Activated CD4-positive, alpha-beta T cell treated with anti-CD3 and anti-CD28 coated beads, Interleukin-2, amount 10 ng/mL, durations not matched to agents 24 days and 14 days (primary cell): Measurements from ENCODE around the gene TPCN2. TPM values are rescaled to one million over a fixed set of nuclear protein-coding genes. Genes with fewer than 3 reads are reported as not detected.

ENCODE experiments used
- DNase-seq: peaks from one replicate; pipeline ENCODE4 v3.0.0; 2022
- H3K27ac Mint-ChIP-seq: one replicate; pipeline ENCODE4 v1.8.0; 2022; ENCODE audit warnings: mild to moderate bottlenecking, mixed read lengths
- H3K27me3 Mint-ChIP-seq: one replicate; pipeline ENCODE4 v1.8.0; 2022; ENCODE audit warnings: mixed read lengths
- H3K36me3 Mint-ChIP-seq: one replicate; pipeline ENCODE4 v1.8.0; 2022; ENCODE audit warnings: low read depth, mild to moderate bottlenecking, mixed read lengths
- H3K4me1 Mint-ChIP-seq: one replicate; pipeline ENCODE4 v1.8.0; 2021; ENCODE audit warnings: mixed read lengths
- H3K4me3 Mint-ChIP-seq: one replicate; pipeline ENCODE4 v1.8.0; 2022; ENCODE audit warnings: mild to moderate bottlenecking, moderate library complexity, mixed read lengths
- H3K9me3 Mint-ChIP-seq: one replicate; pipeline ENCODE4 v1.8.0; 2021; ENCODE audit warnings: mixed read lengths
- intact Hi-C: fragments of 100-400 bp; cut with micrococcal nuclease; formaldehyde crosslinking; loops from one replicate; pipeline ENCODE4 v1.15.1; 2023
- total RNA-seq: library from RNA; stranded (reverse); gene quantifications from 2 replicates; pipeline ENCODE4 v1.2.3, GENCODE V29; 2022

The TPCN2 gene
- total RNA-seq, 1 donor from 2014 or later, result 15.7 TPM

- no peak overlapping the region for H3K4me3 Mint-ChIP-seq
- no peak for DNase-seq
- H3K36me3 Mint-ChIP-seq, result no peaks in the 10 kb centered on the region
- no peak overlapping the region for H3K27ac Mint-ChIP-seq
- no peaks in the 10 kb centered on the region for H3K27me3 Mint-ChIP-seq
- H3K9me3 Mint-ChIP-seq, result no peaks in the 10 kb centered on the region
- intact Hi-C loops, result no loop called here
- H3K4me1 Mint-ChIP-seq, result peaks cover 2% of the 10 kb centered on the region
Observed at GRCh38 chr11:69062873-69063651, 14.3 kb downstream of the TPCN2 start.

DNA sequence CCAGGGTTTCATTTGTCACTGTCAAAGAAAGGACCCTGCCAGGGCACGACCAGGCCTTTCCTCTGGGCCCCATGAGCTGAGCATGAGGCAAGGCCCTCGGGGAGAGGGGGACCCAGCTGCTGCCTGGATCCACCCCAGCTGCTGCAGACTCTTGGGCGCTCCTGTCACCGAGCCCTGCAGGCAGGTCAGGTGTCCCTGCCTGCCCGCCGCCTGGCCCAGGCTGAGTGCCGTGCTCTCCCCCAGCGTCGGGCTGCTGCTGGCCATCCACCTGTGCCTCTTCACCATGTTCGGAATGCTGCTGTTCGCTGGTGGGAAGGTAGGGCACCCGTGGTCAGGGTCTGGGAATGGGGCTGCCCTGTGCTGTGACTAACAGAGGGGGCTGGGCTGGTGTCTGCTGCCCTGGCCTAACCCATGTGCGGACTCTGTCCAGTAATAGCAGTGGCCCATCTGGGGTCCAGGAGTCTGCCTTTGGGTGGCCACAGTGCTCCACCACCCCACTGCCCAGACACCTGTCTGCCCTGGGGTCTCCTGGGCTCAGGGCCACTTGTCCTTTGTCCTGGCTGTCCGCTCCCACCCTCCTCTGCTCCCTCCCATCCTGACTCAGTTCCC lies 15.0 kb downstream of the TPCN2 start:
- no peaks in the 10 kb centered on the region for H3K36me3 Mint-ChIP-seq
- peaks cover 2% of the 10 kb centered on the region for H3K4me1 Mint-ChIP-seq
- intact Hi-C loops, result no loop called here
- no peak overlapping the region for H3K4me3 Mint-ChIP-seq
- no peaks in the 10 kb centered on the region for H3K9me3 Mint-ChIP-seq
- DNase-seq, result no peak
- H3K27ac Mint-ChIP-seq, result no peak overlapping the region
- no peaks in the 10 kb centered on the region for H3K27me3 Mint-ChIP-seq

GRCh38 chr11:69064394-69064957 lies 15.7 kb downstream of the TPCN2 start:
- intact Hi-C loops, result no loop called here
- Mint-ChIP-seq H3K27me3 (no peaks in the 10 kb centered on the region), H3K36me3 (no peaks in the 10 kb centered on the region), H3K4me3 (no peak overlapping the region), H3K4me1 (peaks cover 2% of the 10 kb centered on the region), H3K27ac (no peak overlapping the region), H3K9me3 (no peaks in the 10 kb centered on the region)
- no peak for DNase-seq

- intact Hi-C loops, result no loop called here
- no peak for DNase-seq
- H3K4me3 Mint-ChIP-seq, result no peak overlapping the region
- no peaks in the 10 kb centered on the region for H3K36me3 Mint-ChIP-seq
- peaks cover 2% of the 10 kb centered on the region for H3K4me1 Mint-ChIP-seq
- no peaks in the 10 kb centered on the region for H3K9me3 Mint-ChIP-seq
- H3K27ac Mint-ChIP-seq, result no peak overlapping the region
- no peaks in the 10 kb centered on the region for H3K27me3 Mint-ChIP-seq
Observed at GRCh38 chr11:69065147-69065710, 16.5 kb downstream of the TPCN2 start.

- H3K4me1 Mint-ChIP-seq, result peaks cover 2% of the 10 kb centered on the region
- H3K27me3 Mint-ChIP-seq, result no peaks in the 10 kb centered on the region
Observed at GRCh38 chr11:69066122-69067112, 17.7 kb downstream of the TPCN2 start.

DNA sequence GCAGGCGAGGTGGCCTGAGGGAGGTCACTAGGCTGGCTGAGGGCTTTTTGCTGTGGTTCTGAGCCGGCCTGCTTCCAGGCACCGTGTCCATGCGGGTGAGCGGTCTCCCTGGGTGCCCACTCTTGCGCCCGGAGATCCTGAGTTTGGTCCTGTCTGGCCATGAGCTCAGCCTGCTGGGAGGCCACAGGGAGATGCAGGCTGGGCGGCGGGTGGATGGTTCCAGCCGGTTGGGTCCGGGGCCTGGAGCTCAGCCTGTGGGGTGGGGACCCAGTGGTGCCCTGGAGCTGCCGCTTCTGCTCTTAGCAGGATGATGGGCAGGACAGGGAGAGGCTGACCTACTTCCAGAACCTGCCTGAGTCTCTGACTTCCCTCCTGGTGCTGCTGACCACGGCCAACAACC lies 18.5 kb downstream of the TPCN2 start:
- Mint-ChIP-seq H3K27me3 (no peaks in the 10 kb centered on the region), H3K9me3 (no peaks in the 10 kb centered on the region), H3K27ac (no peak overlapping the region), H3K36me3 (peaks cover 3% of the 10 kb centered on the region), H3K4me3 (no peak overlapping the region), H3K4me1 (no peaks in the 10 kb centered on the region)
- intact Hi-C loops, result no loop called here
- no peak for DNase-seq

More at GRCh38 chr11:69066122-69067112, 17.7 kb downstream of the TPCN2 start:
- DNase-seq, result no peak
- Mint-ChIP-seq H3K4me3 (no peak overlapping the region), H3K36me3 (peaks cover 3% of the 10 kb centered on the region), H3K9me3 (no peaks in the 10 kb centered on the region), H3K27ac (no peak overlapping the region)
- intact Hi-C loops, result no loop called here

DNA sequence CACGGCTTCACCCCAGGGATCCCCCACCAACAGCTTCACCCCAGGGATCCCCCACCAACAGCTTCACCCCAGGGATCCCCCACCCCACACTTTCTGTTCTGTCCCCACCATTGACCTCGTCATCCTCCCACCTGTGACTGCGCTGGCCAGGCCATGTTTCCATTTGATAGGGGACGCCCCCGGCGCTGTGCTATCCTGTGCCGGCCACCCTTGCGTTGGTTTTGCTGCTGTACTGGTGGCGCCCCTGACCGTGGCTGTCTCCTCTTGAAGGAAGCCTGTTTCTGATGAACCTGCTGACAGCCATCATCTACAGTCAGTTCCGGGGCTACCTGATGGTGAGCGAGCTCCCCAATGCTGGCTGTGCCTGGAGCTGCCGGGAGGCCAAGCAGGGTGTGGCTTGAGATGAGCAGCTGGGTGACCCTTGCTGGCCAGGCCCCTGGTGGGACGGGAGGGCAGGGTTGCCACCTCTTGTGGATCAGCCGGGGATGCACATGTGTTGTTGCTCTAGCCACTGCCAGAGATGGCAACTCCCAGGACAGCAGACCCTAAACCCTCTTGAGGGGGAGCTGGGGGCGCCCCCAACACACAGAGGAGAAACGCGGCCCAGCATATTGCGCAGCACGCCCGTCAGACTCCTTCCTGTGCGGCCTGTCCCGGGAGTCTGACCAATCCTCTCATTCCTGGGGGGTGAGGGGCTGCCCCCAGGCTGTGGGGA lies 22.5 kb downstream of the TPCN2 start:
- intact Hi-C loops, result no loop called here
- H3K9me3 Mint-ChIP-seq, result no peaks in the 10 kb centered on the region
- H3K4me1 Mint-ChIP-seq, result peaks cover 2% of the 10 kb centered on the region
- peaks cover 6% of the 10 kb centered on the region for H3K36me3 Mint-ChIP-seq
- no peak overlapping the region for H3K27ac Mint-ChIP-seq
- DNase-seq, result no peak
- H3K4me3 Mint-ChIP-seq, result no peak overlapping the region
- no peaks in the 10 kb centered on the region for H3K27me3 Mint-ChIP-seq

DNA sequence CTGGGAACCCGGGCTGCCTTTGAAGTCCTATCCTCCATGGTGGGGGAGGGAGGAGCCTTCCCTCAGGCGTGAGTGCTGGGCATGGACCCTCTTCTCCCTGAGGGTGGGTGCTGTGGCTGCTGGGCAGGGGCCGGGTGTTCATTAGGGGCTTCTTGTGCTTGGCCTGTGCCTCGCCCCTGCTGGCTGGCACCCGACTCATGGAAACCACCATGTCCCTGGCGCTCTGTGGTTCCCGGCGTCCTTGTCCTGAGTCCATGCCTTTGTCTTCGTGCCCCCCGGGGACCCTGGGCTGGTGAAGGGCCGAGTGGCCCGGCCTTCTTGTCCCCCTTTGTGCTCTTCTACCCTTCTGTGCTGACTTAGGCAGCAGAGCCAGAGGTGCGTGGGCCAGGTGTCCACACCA lies 23.2 kb downstream of the TPCN2 start:
- Mint-ChIP-seq H3K4me3 (no peak overlapping the region), H3K27ac (no peak overlapping the region), H3K4me1 (peaks cover 2% of the 10 kb centered on the region), H3K27me3 (no peaks in the 10 kb centered on the region), H3K9me3 (no peaks in the 10 kb centered on the region), H3K36me3 (peaks cover 6% of the 10 kb centered on the region)
- intact Hi-C loops, result no loop called here
- DNase-seq, result no peak

- no peak for DNase-seq
- no peaks in the 10 kb centered on the region for H3K27me3 Mint-ChIP-seq
- intact Hi-C loops, result no loop called here
- no peaks in the 10 kb centered on the region for H3K9me3 Mint-ChIP-seq
- H3K27ac Mint-ChIP-seq, result no peak overlapping the region
- H3K4me3 Mint-ChIP-seq, result no peak overlapping the region
- peaks cover 6% of the 10 kb centered on the region for H3K36me3 Mint-ChIP-seq
- H3K4me1 Mint-ChIP-seq, result peaks cover 2% of the 10 kb centered on the region
Observed at GRCh38 chr11:69073469-69073868, 24.7 kb downstream of the TPCN2 start.

GRCh38 chr11:69074375-69075140 lies 25.8 kb downstream of the TPCN2 start:
- no peaks in the 10 kb centered on the region for H3K9me3 Mint-ChIP-seq
- no peak overlapping the region for H3K27ac Mint-ChIP-seq
- H3K27me3 Mint-ChIP-seq, result no peaks in the 10 kb centered on the region
- H3K4me3 Mint-ChIP-seq, result no peak overlapping the region
- peaks cover 2% of the 10 kb centered on the region for H3K4me1 Mint-ChIP-seq
- DNase-seq, result no peak
- peaks cover 9% of the 10 kb centered on the region for H3K36me3 Mint-ChIP-seq
- intact Hi-C loops, result no loop called here

GRCh38 chr11:69075421-69076128 lies 26.8 kb downstream of the TPCN2 start:
- Mint-ChIP-seq H3K4me1 (peaks cover 6% of the 10 kb centered on the region), H3K27me3 (no peaks in the 10 kb centered on the region), H3K27ac (no peak overlapping the region), H3K36me3 (peaks cover 6% of the 10 kb centered on the region), H3K4me3 (no peak overlapping the region), H3K9me3 (no peaks in the 10 kb centered on the region)
- intact Hi-C loops, result no loop called here
- DNase-seq, result no peak
